GM18508 (cell line): ENCODE results near the gene EEF1G.
"Not testable (repeated sequence)": the region's sequence is repeated elsewhere in the genome, so short reads cannot be mapped to it uniquely, and the experiment has no call there.

Source experiments
- ATAC-seq: cut with Tn5 transposase; IDR thresholded peaks from one replicate; pipeline ENCODE4 v1.9.1; 2021; ENCODE audit warnings: moderate number of reproducible peaks; ENCODE audit not compliant: insufficient read depth, unreplicated experiment

EEF1G gene

GRCh38 chr11:62603776-62604299 is 30.1 kb upstream of the EEF1G start:
- no peak for ATAC-seq

GRCh38 chr11:62603072-62603408 is 29.3 kb upstream of the EEF1G start:
- ATAC-seq = no peak

- ATAC-seq = no peak
Observed at GRCh38 chr11:62602141-62603071, 28.7 kb upstream of the EEF1G start.

GRCh38 chr11:62601372-62602140 is 27.9 kb upstream of the EEF1G start, which contains the start of gene MTA2:
Gene MTA2, minus strand, starts transcription at chr11:62601865. Its CDS starts 415 bp downstream, at chr11:62601450.
- peak; percentile 48 for ATAC-seq

GRCh38 chr11:62601122-62601371 is 27.4 kb upstream of the EEF1G start:
- no peak for ATAC-seq

- no peak for ATAC-seq
Observed at GRCh38 chr11:62600367-62601121, 26.9 kb upstream of the EEF1G start.

- ATAC-seq = no peak
Observed at GRCh38 chr11:62599901-62600300, 26.2 kb upstream of the EEF1G start.

GRCh38 chr11:62599069-62599696 is 25.5 kb upstream of the EEF1G start:
- ATAC-seq = no peak

- ATAC-seq = no peak
Observed at GRCh38 chr11:62595124-62595523, 21.4 kb upstream of the EEF1G start.

GRCh38 chr11:62593434-62594044 is 19.8 kb upstream of the EEF1G start:
- ATAC-seq = no peak

- ATAC-seq = no peak
Observed at GRCh38 chr11:62592989-62593421, 19.3 kb upstream of the EEF1G start.

- no peak for ATAC-seq
Observed at GRCh38 chr11:62592146-62592815, 18.6 kb upstream of the EEF1G start.

- peak; percentile 58 for ATAC-seq
Observed at GRCh38 chr11:62591448-62592145, 17.9 kb upstream of the EEF1G start, which contains the start of gene TUT1. Gene TUT1, minus strand, starts transcription at chr11:62591523. Its CDS starts 38 bp downstream, at chr11:62591485.

GRCh38 chr11:62588966-62589637 is 15.4 kb upstream of the EEF1G start:
- ATAC-seq = no peak

GRCh38 chr11:62585356-62585755 is 11.7 kb upstream of the EEF1G start:
- ATAC-seq = not testable (repeated sequence)

- not testable (repeated sequence) for ATAC-seq
Observed at GRCh38 chr11:62581735-62582134, 8.0 kb upstream of the EEF1G start.

GRCh38 chr11:62580959-62581715 is 7.4 kb upstream of the EEF1G start:
- no peak for ATAC-seq
